K562 (cell line): ENCODE results near the gene TGFB1I1. TPM values are rescaled to one million over a fixed set of nuclear protein-coding genes. Genes with fewer than 3 reads are reported as not detected.

ENCODE experiments used
- ATAC-seq: fragments of 200-7000 bp; cut with Tn5 transposase; 3 replicates; pipeline ENCODE4 v1.9.1; 2020; ENCODE audit warnings: moderate library complexity
- BruUV-seq: library from RNA; stranded (reverse); fragments of 400-500 nt; replicated peaks from 2 replicates; lab custom pipeline; 2021; lab: Mats Ljungman, UMichigan
- CTCF ChIA-PET: fragments of 300-600 bp; formaldehyde crosslinking; extraction: SDS; loops from one replicate; lab custom pipeline; 2021; ENCODE audit warnings: low intra/inter-chr PET ratio; lab: Yijun Ruan, JAX
- POLR2A ChIA-PET: fragments of 300-600, 350-650 bp; sonication (Branson Sonifier 250); formaldehyde crosslinking; extraction: SDS; loops from one replicate; lab custom pipeline; 2021; ENCODE audit warnings: antibody characterized with exemption, inconsistent platforms; lab: Yijun Ruan, JAX
- DNase-seq, 4 experiments: peaks; one replicate each; pipeline versions ENCODE4 v3.0.0 to v3.0.0-alpha.2; 2011 to 2018; ENCODE audit warnings: low spot score in 3 of 4, mixed read lengths in 3 of 4; ENCODE audit errors: extremely low read depth in 1 of 4
- FAIRE-seq: peaks from 2 replicates; lab custom pipeline; 2011; peaks lifted over from hg19 to GRCh38; lab: Jason Lieb, UNC
- H2AFZ ChIP-seq: 2 replicates; pipeline ENCODE4 v1.6.0; 2011; ENCODE audit warnings: low read depth, low read length, control low read depth, inconsistent platforms
- H3K27ac ChIP-seq: fragments of 200-600 bp; 3 replicates; pipeline ENCODE4 v1.8.0; 2011; ENCODE audit warnings: low read depth, mild to moderate bottlenecking, control low read depth, inconsistent platforms, low read length, moderate library complexity, mixed read lengths; ENCODE audit errors: extremely low read depth
- H3K27me3 ChIP-seq, 2 experiments: fragments of 300-600 bp in 1 of 2; 2 replicates in 1 of 2; 3 replicates in 1 of 2; pipeline versions ENCODE4 v1.6.0 to v1.8.0; 2011; ENCODE audit warnings: inconsistent platforms in 2 of 2, low read length in 2 of 2, mild to moderate bottlenecking in 1 of 2, mixed read lengths in 1 of 2, moderate library complexity in 1 of 2; ENCODE audit not compliant: control insufficient read depth in 2 of 2, insufficient read depth in 2 of 2
- H3K36me3 ChIP-seq: fragments of 300-600 bp; 3 replicates; pipeline ENCODE4 v1.8.0; 2011; ENCODE audit warnings: mild to moderate bottlenecking, low read length, inconsistent platforms; ENCODE audit not compliant: control insufficient read depth, insufficient read depth
- H3K4me1 ChIP-seq, 2 experiments: fragments of 200-600 bp in 1 of 2; replicated peaks in 1 of 2; 2 replicates in 1 of 2; 3 replicates in 1 of 2; pipeline versions ENCODE4 v1.5.1 to v1.8.0; 2011; ENCODE audit warnings: inconsistent platforms in 2 of 2, low read length in 2 of 2, mild to moderate bottlenecking in 1 of 2, mixed read lengths in 1 of 2, moderate library complexity in 1 of 2; ENCODE audit not compliant: control insufficient read depth in 2 of 2, insufficient read depth in 2 of 2
- H3K4me2 ChIP-seq: 2 replicates; pipeline ENCODE4 v1.6.1; 2011; ENCODE audit warnings: low read length, control low read depth, inconsistent platforms, mixed read lengths; ENCODE audit not compliant: insufficient read depth
- H3K4me3 ChIP-seq: fragments of 200-600 bp; sonication (generic), shearing (Covaris generic); 2 replicates; pipeline ENCODE4 v1.5.1; 2016; ENCODE audit warnings: control low read depth, inconsistent platforms
- H3K79me2 ChIP-seq: fragments of 200-600 bp; 3 replicates; pipeline ENCODE4 v1.8.0; 2011; ENCODE audit warnings: low read length, inconsistent platforms; ENCODE audit not compliant: control insufficient read depth, insufficient read depth
- H3K9ac ChIP-seq, 2 experiments: 2 replicates each; pipeline versions ENCODE4 v1.6.0 to v1.6.1; 2011; ENCODE audit warnings: low read depth in 2 of 2, low read length in 2 of 2, control low read depth in 1 of 2, inconsistent platforms in 1 of 2, mild to moderate bottlenecking in 1 of 2, mixed read lengths in 1 of 2; ENCODE audit not compliant: insufficient read depth in 1 of 2
- H3K9me1 ChIP-seq: one replicate; pipeline ENCODE4 v1.6.0; 2011; ENCODE audit warnings: inconsistent platforms, mild to moderate bottlenecking, low read length, moderate library complexity; ENCODE audit not compliant: control insufficient read depth, insufficient read depth
- H3K9me3 ChIP-seq: replicated peaks from 2 replicates; pipeline ENCODE4 v1.5.1; 2011; ENCODE audit warnings: low read depth, low read length, inconsistent platforms; ENCODE audit not compliant: control insufficient read depth, insufficient read depth
- H4K20me1 ChIP-seq: replicated peaks from 2 replicates; pipeline ENCODE4 v1.6.1; 2011; ENCODE audit warnings: low read length, inconsistent platforms, mixed read lengths; ENCODE audit not compliant: control insufficient read depth, insufficient read depth
- DEAF1 ChIP-seq: fragments of 450-650 bp; formaldehyde crosslinking; IDR thresholded peaks from 2 replicates; pipeline ENCODE4 v1.4.0; 2020; ENCODE audit warnings: mild to moderate bottlenecking, moderate library complexity
- HDGF ChIP-seq: fragments of 450-650 bp; IDR thresholded peaks from 2 replicates; pipeline ENCODE4 v1.6.1; 2016
- IRF1 ChIP-seq: sonication (generic); formaldehyde crosslinking; IDR thresholded peaks from 2 replicates; pipeline ENCODE4 v1.8.0; 2022; ENCODE audit warnings: missing genetic modification reagents, mild to moderate bottlenecking, borderline replicate concordance
- NEUROD1 ChIP-seq: fragments of 150-350 bp; IDR thresholded peaks from 2 replicates; pipeline ENCODE4 v1.6.1; 2014; ENCODE audit warnings: borderline replicate concordance, low read length, low read depth; ENCODE audit not compliant: partially characterized antibody
- NFXL1 ChIP-seq: fragments of 450-650 bp; formaldehyde crosslinking; IDR thresholded peaks from 2 replicates; pipeline ENCODE4 v1.4.0; 2021; ENCODE audit warnings: mild to moderate bottlenecking
- TCFL5 ChIP-seq: fragments of 250-450 bp; sonication (Bioruptor Pico); conservative IDR thresholded peaks from 2 replicates; pipeline ENCODE4 v1.6.1; 2021; ENCODE audit warnings: mild to moderate bottlenecking, moderate library complexity, matching md5 sums
- THRAP3 ChIP-seq: fragments of 450-650 bp; IDR thresholded peaks from 2 replicates; pipeline ENCODE4 v1.6.1; 2016; ENCODE audit warnings: mild to moderate bottlenecking, inconsistent platforms, borderline replicate concordance
- ZNF764 ChIP-seq: fragments of 250-450 bp; sonication (Bioruptor Pico); IDR thresholded peaks from 2 replicates; pipeline ENCODE4 v1.4.0; 2020; ENCODE audit warnings: low read depth, mild to moderate bottlenecking, moderate library complexity
- ZNF830 ChIP-seq: fragments of 250-450 bp; sonication (Bioruptor Pico); IDR thresholded peaks from 2 replicates; pipeline ENCODE4 v1.5.0; 2021; ENCODE audit warnings: mild to moderate bottlenecking
- WGBS: fragments of 100-300 bp; shearing (Covaris generic); methylation state at CpG from one replicate; pipeline ENCODE4 v1.1.6; 2016; ENCODE audit warnings: low coverage, mixed read lengths; ENCODE audit not compliant: insufficient coverage; ENCODE audit errors: missing lambda C conversion rate; 5-methylcytosine and 5-hydroxymethylcytosine counted together
- in situ Hi-C: fragments of 300-500 bp; cut with MboI; formaldehyde crosslinking; loops from 4 replicates; pipeline ENCODE4 v1.15.0; 2018; ENCODE audit warnings: inconsistent platforms, mixed read lengths
- intact Hi-C: fragments of 100-400 bp; cut with micrococcal nuclease; formaldehyde crosslinking; loops from 2 replicates; pipeline ENCODE4 v1.14.2; 2022
- polyA plus RNA-seq, 8 experiments: library from polyadenylated mRNA; depleted of rRNA in 4 of 8; stranded (reverse) in 5 of 8; unstranded in 3 of 8; fragments of >200 nt; fragmentation: Nextera tagmentation in 2 of 8; fragmentation: Illumina TruSeq in 1 of 8; extraction: Ambion mirVana in 2 of 8; extraction: Trizol in 1 of 8; gene quantifications; 2 replicates each; pipeline versions ENCODE4 v1.2.1 to v1.2.3, GENCODE V29; 2011 to 2014; ENCODE audit warnings: inconsistent platforms in 1 of 8, missing spikeins in 1 of 8
- total RNA-seq, 7 experiments: library from RNA; depleted of rRNA in 6 of 7; stranded (reverse); fragments of >200 nt in 6 of 7; fragmentation: Illumina TruSeq in 2 of 7; extraction: Trizol in 2 of 7; gene quantifications; 2 replicates each; pipeline versions ENCODE4 v1.2.1 to v1.2.3, GENCODE V29; 2011 to 2021; ENCODE audit warnings: low replicate concordance in 1 of 7

The TGFB1I1 gene
- total and polyA plus RNA-seq, 9 of the 15 experiments (the other 6 are each of a cell fraction or from before 2014, with no cell fraction given): 0.04 to 0.91 (median 0.19) TPM

- no peaks in the 10 kb centered on the region for H3K9me3 ChIP-seq
- BruUV-seq: no TSS peak
- WGBS: 0% methylated on average over 3 of the region's 3 CpGs
- H3K4me3 ChIP-seq: no peak overlapping the region
- in situ Hi-C loops (no loop called here), intact Hi-C loops (no loop called here)
- peaks cover 0 to 13% of the 10 kb centered on the region in 2 experiments; a peak in 2 of 5 replicates for H3K4me1 ChIP-seq
- H3K27me3 ChIP-seq: peaks cover 19 to 47% of the 10 kb centered on the region in 2 experiments; a peak in 4 of 5 replicates
- DNase-seq (no peak), ATAC-seq (no peak; the same call in 2 of the 3 replicates), FAIRE-seq (no peak)
- TF ChIP-seq NEUROD1 (no peak), TCFL5 (no peak), ZNF764 (CRISPR knock-in tag) (no peak), ZNF830 (no peak), THRAP3 (no peak), DEAF1 (CRISPR knock-in tag) (no peak), HDGF (no peak), NFXL1 (CRISPR knock-in tag) (no peak), IRF1 (CRISPR knock-in tag) (no peak)
- no peaks in the 10 kb centered on the region for H3K9me1 ChIP-seq
- no peaks in the 10 kb centered on the region for H3K79me2 ChIP-seq
- no peaks in the 10 kb centered on the region; the same call in 1 of the 2 replicates for H4K20me1 ChIP-seq
- no peak overlapping the region; a peak in 1 of 4 replicates for H3K9ac ChIP-seq
- no peak overlapping the region for H2AFZ ChIP-seq
- H3K4me2 ChIP-seq: no peak overlapping the region
- H3K27ac ChIP-seq: no peak overlapping the region
- H3K36me3 ChIP-seq: no peaks in the 10 kb centered on the region
- ChIA-PET POLR2A (interaction anchor here (0.6 kb wide), 1 partner anchor 37 kb away, joined by 4 read pairs; no protein-coding TSS in a partner anchor), CTCF (no interaction called here)
These were observed 48.7 kb upstream of the TGFB1I1 start for GRCh38 chr16:31423241-31423640.
